ENCODE results near the gene SH3BP2.

Gene SH3BP2

GRCh38 chr4:2795893-2796848 lies 3.3 kb downstream of the SH3BP2 start:
- TF ChIP-seq CTCF (IDR thresholded peaks at IDR 0.05; ENCODE audit: extremely low read depth, insufficient read depth, missing control alignments): no peak
- DNase-seq (ENCODE audit: low spot score): no peak
- in situ Hi-C loops (cut with MboI; ENCODE audit: low pct_unique_long_range_greater_than_20kb, low sequenced_read_pairs, unreplicated experiment): no loop called here

GRCh38 chr4:2796849-2797544 lies 4.1 kb downstream of the SH3BP2 start:
- in situ Hi-C loops (cut with MboI; ENCODE audit: low pct_unique_long_range_greater_than_20kb, low sequenced_read_pairs, unreplicated experiment): no loop called here
- no peak for TF ChIP-seq CTCF (IDR thresholded peaks at IDR 0.05; ENCODE audit: extremely low read depth, insufficient read depth, missing control alignments)
- no peak for DNase-seq (ENCODE audit: low spot score)

DNA sequence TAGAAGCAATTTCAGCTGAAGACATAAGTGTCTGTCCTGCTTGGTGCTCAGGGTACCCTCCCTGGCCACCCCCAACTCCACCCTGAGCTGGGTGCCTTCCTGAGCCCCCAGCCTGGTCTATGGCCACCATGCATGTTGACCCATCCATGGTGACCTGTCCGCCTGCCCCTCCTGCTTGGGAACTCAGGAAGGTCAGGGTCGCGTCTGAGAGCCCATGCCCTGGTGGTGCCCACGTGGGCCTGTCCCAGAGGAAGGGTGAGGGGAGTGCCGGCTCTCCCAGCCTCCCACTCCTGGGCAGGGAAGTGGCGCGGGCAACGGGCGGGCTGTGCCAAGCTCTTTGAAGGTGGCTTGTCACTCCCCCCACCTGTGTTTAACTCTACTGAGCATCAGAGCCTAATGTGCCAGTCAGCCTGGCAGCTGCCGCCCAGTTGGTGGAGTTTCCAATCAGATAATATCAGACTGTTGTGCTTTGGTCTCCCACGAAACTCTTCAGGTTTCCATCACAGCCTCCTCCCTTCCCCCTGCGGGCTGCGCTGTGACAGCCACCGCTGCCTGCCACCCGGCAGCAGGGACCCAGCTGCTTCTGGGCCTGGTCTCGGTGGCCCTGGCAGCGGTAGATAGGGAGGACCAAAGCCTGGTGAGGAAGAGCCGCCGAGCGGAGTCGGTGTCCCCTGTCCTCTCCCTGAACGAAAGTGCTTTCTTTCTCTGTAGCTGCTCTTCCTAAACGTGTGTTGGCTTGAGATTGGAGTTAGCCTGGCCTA lies 4.8 kb downstream of the SH3BP2 start:
- in situ Hi-C loops (cut with MboI; ENCODE audit: low pct_unique_long_range_greater_than_20kb, low sequenced_read_pairs, unreplicated experiment): no loop called here
- TF ChIP-seq CTCF (IDR thresholded peaks at IDR 0.05; ENCODE audit: extremely low read depth, insufficient read depth, missing control alignments): no peak
- no peak for DNase-seq (ENCODE audit: low spot score)

DNA sequence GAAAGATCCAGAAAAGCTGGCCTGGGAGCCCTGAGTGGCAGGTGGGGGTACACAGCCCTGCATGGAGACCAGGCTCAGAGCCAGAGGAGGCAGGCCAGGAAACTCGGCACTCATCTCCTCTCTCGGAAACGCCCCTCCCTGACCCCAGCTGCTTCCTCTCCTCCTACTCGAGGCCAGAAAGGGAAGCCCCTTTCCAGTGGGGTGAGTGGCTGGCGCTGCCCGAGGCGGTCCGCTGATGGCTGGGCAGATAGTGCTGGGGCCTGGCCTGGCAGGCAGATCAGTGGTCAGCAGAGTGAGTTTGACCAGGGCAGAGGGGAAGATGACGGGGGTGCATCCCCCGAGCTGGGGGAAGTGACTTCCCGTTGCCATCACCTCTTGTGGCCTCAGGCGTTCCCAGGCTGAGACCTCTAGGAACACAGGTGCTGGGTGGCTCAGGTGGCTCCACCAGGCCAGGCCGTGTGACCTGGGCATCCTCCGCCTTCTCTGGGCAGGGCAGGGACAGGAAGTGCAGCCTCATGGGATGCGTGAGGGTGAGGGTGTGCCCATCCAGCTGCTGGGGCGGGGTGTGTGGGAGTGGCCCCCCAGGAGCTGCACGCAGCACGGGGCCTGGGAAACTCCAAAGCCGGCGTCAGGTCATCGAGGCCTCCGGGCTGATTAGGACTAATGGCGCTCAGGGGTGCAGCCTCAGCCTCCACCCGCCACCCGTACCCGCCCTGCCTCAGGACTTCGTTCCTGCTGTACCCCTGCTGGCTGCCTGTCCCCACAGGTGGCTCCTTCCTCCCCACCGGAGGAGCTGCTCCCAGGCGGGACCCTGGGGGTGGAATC lies 5.7 kb downstream of the SH3BP2 start:
- in situ Hi-C loops (cut with MboI; ENCODE audit: low pct_unique_long_range_greater_than_20kb, low sequenced_read_pairs, unreplicated experiment): no loop called here
- peak; percentile 68 for DNase-seq (ENCODE audit: low spot score)
- TF ChIP-seq CTCF (IDR thresholded peaks at IDR 0.05; ENCODE audit: extremely low read depth, insufficient read depth, missing control alignments): no peak

GRCh38 chr4:2799224-2799911 lies 6.5 kb downstream of the SH3BP2 start:
- no peak for TF ChIP-seq CTCF (IDR thresholded peaks at IDR 0.05; ENCODE audit: extremely low read depth, insufficient read depth, missing control alignments)
- in situ Hi-C loops (cut with MboI; ENCODE audit: low pct_unique_long_range_greater_than_20kb, low sequenced_read_pairs, unreplicated experiment): no loop called here
- DNase-seq (ENCODE audit: low spot score): no peak

All from GM13977 (cell line).